ENCODE measurements around the gene CD8B2. TPM values are rescaled to one million over a fixed set of nuclear protein-coding genes. Genes with fewer than 3 reads are reported as not detected.
"Not testable (repeated sequence)": the region's sequence is repeated elsewhere in the genome, so short reads cannot be mapped to it uniquely, and the experiment has no call there.

The CD8B2 gene
- 0.09 and 0.12 TPM in 2 replicates for total RNA-seq

DNA sequence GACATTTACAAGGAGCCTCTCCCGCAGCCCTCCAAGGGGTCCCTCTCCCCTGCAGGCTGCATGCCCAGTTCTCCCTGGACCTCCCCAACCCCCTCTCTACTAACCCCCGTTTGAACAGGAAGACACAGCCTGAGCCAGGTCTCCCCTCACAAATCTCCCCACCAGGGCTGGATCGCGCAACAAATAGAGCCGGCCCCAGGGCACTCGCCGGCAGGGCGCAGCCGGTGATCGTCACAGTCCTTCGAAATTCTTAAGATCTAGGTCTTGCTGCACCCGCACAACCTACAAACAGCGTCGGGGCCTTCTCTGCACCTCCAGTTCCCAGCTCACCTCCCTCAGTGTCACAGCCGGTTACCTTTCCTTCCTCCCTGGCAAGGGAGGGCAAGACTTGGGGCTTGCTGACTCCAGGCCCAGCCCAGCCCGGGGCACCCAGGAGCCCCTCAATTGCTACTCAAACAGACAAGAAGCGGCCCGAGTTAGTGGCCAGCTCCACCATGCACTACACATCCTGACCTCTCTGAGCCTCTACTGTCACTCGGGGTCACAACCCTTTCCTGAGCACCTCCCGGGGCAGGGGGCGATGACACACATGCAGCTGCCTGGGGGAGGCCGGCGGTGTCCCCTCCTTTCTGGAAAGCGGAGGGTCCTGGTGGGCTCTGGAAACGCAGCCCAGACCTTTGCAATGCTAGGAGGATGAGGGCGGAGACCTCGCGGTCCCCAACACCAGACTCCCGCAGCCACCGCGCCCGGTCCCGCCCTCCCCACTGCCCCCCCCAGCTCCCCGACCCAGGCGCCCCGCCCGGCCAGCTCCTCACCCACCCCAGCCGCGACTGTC lies at the start of gene CD8B2:
TSS of gene CD8B2 (plus strand) at position 814 of the 835 bp plus-strand sequence. CDS start 63 bp downstream, outside the sequence.
- H3K27me3 Mint-ChIP-seq = peaks cover 21% of the 10 kb centered on the region

GRCh38 chr2:106461882-106462281 lies 25.3 kb upstream of the CD8B2 start:
- H3K27me3 Mint-ChIP-seq; H3K9me3 Mint-ChIP-seq; intact Hi-C loops (cut with micrococcal nuclease); H3K36me3 Mint-ChIP-seq (ENCODE audit: low read depth); H3K4me3 Mint-ChIP-seq; H3K27ac Mint-ChIP-seq; H3K4me1 Mint-ChIP-seq: not testable (repeated sequence)
- peak; percentile 57 for DNase-seq

More for the DNA sequence above, at the start of gene CD8B2:
- intact Hi-C loops (cut with micrococcal nuclease); H3K36me3 Mint-ChIP-seq (ENCODE audit: low read depth); H3K4me1 Mint-ChIP-seq; DNase-seq; H3K4me3 Mint-ChIP-seq; H3K27ac Mint-ChIP-seq; H3K9me3 Mint-ChIP-seq: not testable (repeated sequence)

- intact Hi-C loops (cut with micrococcal nuclease); H3K4me3 Mint-ChIP-seq; H3K27me3 Mint-ChIP-seq; H3K4me1 Mint-ChIP-seq; H3K27ac Mint-ChIP-seq; DNase-seq; H3K36me3 Mint-ChIP-seq (ENCODE audit: low read depth); H3K9me3 Mint-ChIP-seq: not testable (repeated sequence)
Observed at GRCh38 chr2:106467516-106467915, 19.6 kb upstream of the CD8B2 start.

- H3K27ac Mint-ChIP-seq = not testable (repeated sequence)
Observed at GRCh38 chr2:106468107-106468506, 19.1 kb upstream of the CD8B2 start, which contains the start of gene RGPD3. RGPD3 (minus strand) TSS chr2:106468413; CDS start chr2:106468288, 125 bp downstream.

GRCh38 chr2:106470658-106471057 lies 16.5 kb upstream of the CD8B2 start:
- intact Hi-C loops (cut with micrococcal nuclease); H3K36me3 Mint-ChIP-seq (ENCODE audit: low read depth); H3K27ac Mint-ChIP-seq; H3K4me1 Mint-ChIP-seq; H3K4me3 Mint-ChIP-seq; H3K9me3 Mint-ChIP-seq; H3K27me3 Mint-ChIP-seq: not testable (repeated sequence)
- peak; percentile 83 for DNase-seq

More at GRCh38 chr2:106468107-106468506, 19.1 kb upstream of the CD8B2 start, which contains the start of gene RGPD3:
- H3K36me3 Mint-ChIP-seq (ENCODE audit: low read depth); H3K4me1 Mint-ChIP-seq; DNase-seq; H3K9me3 Mint-ChIP-seq; H3K4me3 Mint-ChIP-seq; H3K27me3 Mint-ChIP-seq; intact Hi-C loops (cut with micrococcal nuclease): not testable (repeated sequence)

GRCh38 chr2:106477647-106478046 lies 9.5 kb upstream of the CD8B2 start:
- H3K27ac Mint-ChIP-seq; H3K36me3 Mint-ChIP-seq (ENCODE audit: low read depth); H3K9me3 Mint-ChIP-seq; DNase-seq; H3K4me3 Mint-ChIP-seq; H3K4me1 Mint-ChIP-seq; H3K27me3 Mint-ChIP-seq; intact Hi-C loops (cut with micrococcal nuclease): not testable (repeated sequence)

GRCh38 chr2:106479563-106479962 lies 7.6 kb upstream of the CD8B2 start:
- H3K9me3 Mint-ChIP-seq; DNase-seq; H3K4me1 Mint-ChIP-seq; H3K4me3 Mint-ChIP-seq; H3K27ac Mint-ChIP-seq; H3K36me3 Mint-ChIP-seq (ENCODE audit: low read depth); intact Hi-C loops (cut with micrococcal nuclease); H3K27me3 Mint-ChIP-seq: not testable (repeated sequence)

- H3K27ac Mint-ChIP-seq; H3K4me1 Mint-ChIP-seq; DNase-seq; H3K4me3 Mint-ChIP-seq; H3K36me3 Mint-ChIP-seq (ENCODE audit: low read depth); H3K9me3 Mint-ChIP-seq; intact Hi-C loops (cut with micrococcal nuclease): not testable (repeated sequence)
- H3K27me3 Mint-ChIP-seq = peaks cover 21% of the 10 kb centered on the region
Observed at GRCh38 chr2:106487386-106488191, 425 bp downstream of the CD8B2 start.

GRCh38 chr2:106489701-106490100 lies 2.5 kb downstream of the CD8B2 start:
- intact Hi-C loops (cut with micrococcal nuclease); H3K27ac Mint-ChIP-seq; H3K4me1 Mint-ChIP-seq; H3K36me3 Mint-ChIP-seq (ENCODE audit: low read depth); H3K9me3 Mint-ChIP-seq; H3K4me3 Mint-ChIP-seq; DNase-seq: not testable (repeated sequence)
- peaks cover 16% of the 10 kb centered on the region for H3K27me3 Mint-ChIP-seq

GRCh38 chr2:106492399-106492798 lies 5.2 kb downstream of the CD8B2 start:
- H3K4me3 Mint-ChIP-seq; H3K9me3 Mint-ChIP-seq; H3K27ac Mint-ChIP-seq; H3K36me3 Mint-ChIP-seq (ENCODE audit: low read depth); H3K4me1 Mint-ChIP-seq; intact Hi-C loops (cut with micrococcal nuclease); H3K27me3 Mint-ChIP-seq; DNase-seq: not testable (repeated sequence)

DNA sequence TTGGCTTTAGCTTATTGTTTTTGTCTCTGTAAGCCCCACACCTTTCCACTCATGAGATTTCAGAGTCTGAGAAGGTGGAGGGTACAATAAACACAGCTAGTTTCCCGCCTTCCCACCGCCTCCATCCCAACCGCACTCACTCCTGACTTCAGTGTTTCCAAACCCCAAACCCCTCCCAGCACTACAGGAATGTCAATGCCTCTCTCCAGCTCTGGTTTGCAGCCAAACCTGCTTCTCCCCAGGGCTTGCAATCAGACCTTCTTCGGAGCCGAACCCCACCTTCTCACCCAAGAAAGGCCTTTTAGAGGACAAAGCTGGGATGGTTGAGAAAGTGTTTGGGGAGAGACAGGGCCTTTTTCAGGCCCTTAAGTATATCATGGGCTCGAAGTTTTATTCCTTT lies 5.7 kb downstream of the CD8B2 start:
- H3K27me3 Mint-ChIP-seq; H3K4me1 Mint-ChIP-seq; H3K9me3 Mint-ChIP-seq; intact Hi-C loops (cut with micrococcal nuclease); H3K4me3 Mint-ChIP-seq; H3K27ac Mint-ChIP-seq; DNase-seq; H3K36me3 Mint-ChIP-seq (ENCODE audit: low read depth): not testable (repeated sequence)

DNA sequence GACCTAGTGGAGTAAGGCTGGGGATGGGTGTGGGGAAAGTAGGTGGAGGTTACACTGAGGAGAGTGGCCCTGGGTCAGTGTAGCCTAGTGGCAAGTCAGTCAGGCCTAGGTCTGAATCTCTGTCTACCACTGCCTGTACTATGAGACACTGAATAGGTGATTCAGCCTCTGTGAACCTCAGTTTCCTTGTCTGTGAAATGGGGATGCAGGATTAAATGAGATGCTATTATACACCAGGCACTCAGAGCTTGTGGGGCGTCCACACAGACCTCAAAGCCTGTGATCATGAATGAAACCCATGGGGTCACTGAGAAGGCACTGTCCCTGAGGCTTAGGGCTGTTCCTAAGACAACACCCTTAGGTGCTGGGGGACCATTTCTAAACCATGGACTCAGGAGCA lies 11.4 kb downstream of the CD8B2 start:
- H3K36me3 Mint-ChIP-seq (ENCODE audit: low read depth); H3K27me3 Mint-ChIP-seq; intact Hi-C loops (cut with micrococcal nuclease): not testable (repeated sequence)

GRCh38 chr2:106500350-106500749 lies 13.2 kb downstream of the CD8B2 start:
- H3K4me1 Mint-ChIP-seq; H3K27ac Mint-ChIP-seq; H3K36me3 Mint-ChIP-seq (ENCODE audit: low read depth); H3K9me3 Mint-ChIP-seq; H3K27me3 Mint-ChIP-seq; DNase-seq; H3K4me3 Mint-ChIP-seq; intact Hi-C loops (cut with micrococcal nuclease): not testable (repeated sequence)

More for the DNA sequence above, 11.4 kb downstream of the CD8B2 start:
- not testable (repeated sequence) for H3K4me3 Mint-ChIP-seq, H3K9me3 Mint-ChIP-seq, DNase-seq, H3K4me1 Mint-ChIP-seq, H3K27ac Mint-ChIP-seq

GRCh38 chr2:106502351-106502750 lies 15.2 kb downstream of the CD8B2 start:
- intact Hi-C loops (cut with micrococcal nuclease); H3K4me1 Mint-ChIP-seq; DNase-seq; H3K27ac Mint-ChIP-seq; H3K36me3 Mint-ChIP-seq (ENCODE audit: low read depth); H3K9me3 Mint-ChIP-seq; H3K27me3 Mint-ChIP-seq; H3K4me3 Mint-ChIP-seq: not testable (repeated sequence)
